Activated CD8-positive, alpha-beta memory T cell treated with anti-CD3 and anti-CD28 coated beads, Interleukin-2, amount 50 U/mL, for 1 hour (primary cell): ENCODE results near the gene MAML3.

Experiments used
- DNase-seq: peaks from one replicate; pipeline ENCODE4 v3.0.0-alpha.2; 2020; ENCODE audit errors: extremely low read depth

MAML3 gene

DNA sequence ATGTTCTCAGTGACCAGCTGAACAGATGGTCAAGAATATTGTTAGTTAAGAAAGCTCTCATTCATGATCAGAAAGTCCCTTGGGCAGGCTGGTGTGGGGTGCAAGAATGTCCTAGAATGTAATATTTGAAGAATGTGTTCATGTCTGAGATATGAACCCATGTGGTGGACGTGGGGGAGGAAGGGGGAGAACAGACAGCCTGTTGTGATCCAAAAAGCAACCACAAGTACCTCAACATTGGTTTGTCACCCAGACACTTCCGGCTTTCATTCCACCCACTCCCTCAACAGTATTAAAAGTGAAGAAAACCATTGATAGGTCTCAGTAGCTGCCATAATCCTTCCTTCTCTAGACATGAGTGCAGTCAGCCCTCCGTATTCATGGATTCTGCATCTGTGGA lies 82.2 kb downstream of the MAML3 start:
- DNase-seq = no peak

DNA sequence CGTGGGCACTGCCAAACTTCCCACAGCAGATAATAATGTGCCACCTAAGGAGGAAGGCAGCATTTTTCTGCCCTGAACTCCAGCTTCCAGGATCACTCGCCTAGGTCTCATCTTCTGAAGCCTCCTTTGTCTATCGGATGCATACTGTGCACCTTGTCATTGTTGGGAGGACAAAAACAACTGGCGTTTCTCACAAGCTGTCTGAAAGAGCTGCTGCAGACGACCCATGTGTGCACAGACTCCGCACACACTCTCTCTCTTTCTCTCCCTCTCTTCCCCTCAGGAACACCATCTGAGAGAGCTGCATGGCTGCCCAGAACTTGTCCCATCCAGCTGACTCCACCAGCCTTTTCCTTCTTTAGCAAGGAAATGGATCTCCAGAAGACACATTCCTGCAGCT lies 83.0 kb downstream of the MAML3 start:
- no peak for DNase-seq

DNA sequence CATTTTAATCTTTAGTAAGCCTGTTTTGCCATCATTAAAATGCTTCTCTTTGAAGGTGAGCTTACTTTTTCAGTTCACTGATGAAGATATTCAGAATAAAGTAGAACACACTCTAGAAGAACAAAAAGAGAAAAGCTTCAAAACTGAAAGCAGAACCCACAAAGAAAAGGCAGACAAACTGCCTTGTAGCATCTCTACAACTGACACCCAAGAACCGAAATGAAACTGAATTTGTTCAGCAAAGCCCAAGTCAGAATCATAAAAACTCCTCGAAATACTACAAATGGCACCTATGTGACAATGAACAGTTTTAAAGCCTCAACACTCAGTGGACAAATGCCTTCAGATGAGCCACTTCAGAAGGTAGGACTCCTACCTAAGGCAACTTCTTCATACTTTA lies 83.6 kb downstream of the MAML3 start:
- no peak for DNase-seq

DNA sequence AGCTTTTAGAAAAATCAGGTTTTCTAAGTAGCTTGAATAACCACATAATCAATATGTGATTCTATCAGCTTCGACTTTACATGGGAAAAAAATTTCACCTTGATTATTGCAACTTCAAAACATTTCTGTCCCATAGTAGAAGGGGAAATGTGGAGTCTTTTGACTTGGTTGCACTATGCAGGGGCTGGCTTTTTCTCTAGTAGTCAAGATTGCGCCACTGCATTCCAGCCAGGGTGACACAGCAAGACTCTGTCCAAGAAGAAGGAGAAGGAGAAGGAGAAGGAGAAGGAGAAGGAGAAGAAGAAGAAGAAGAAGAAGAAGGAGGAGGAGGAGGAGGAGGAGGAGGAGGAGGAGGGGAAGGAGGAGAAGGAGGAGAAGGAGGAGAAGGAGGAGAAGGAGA lies 84.9 kb downstream of the MAML3 start:
- DNase-seq = no peak

DNA sequence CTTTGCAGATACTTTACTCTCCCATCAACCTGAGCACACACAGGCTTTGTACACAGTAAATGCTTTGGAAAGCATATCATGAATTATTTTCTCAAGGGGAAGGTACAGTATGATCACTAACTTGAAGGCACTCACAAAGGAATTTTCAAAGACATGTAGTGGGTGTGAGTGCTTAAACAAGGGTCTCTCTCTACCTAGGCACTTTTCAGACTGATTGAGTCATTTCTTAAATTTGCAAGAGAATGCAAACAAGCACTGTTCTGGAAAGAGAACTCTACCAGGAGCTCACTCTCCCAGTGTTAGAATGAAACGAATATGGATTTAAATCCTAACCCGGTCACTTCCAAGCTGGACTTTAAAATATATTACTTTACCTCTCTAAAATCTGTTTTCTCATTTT lies 85.7 kb downstream of the MAML3 start:
- no peak for DNase-seq

DNA sequence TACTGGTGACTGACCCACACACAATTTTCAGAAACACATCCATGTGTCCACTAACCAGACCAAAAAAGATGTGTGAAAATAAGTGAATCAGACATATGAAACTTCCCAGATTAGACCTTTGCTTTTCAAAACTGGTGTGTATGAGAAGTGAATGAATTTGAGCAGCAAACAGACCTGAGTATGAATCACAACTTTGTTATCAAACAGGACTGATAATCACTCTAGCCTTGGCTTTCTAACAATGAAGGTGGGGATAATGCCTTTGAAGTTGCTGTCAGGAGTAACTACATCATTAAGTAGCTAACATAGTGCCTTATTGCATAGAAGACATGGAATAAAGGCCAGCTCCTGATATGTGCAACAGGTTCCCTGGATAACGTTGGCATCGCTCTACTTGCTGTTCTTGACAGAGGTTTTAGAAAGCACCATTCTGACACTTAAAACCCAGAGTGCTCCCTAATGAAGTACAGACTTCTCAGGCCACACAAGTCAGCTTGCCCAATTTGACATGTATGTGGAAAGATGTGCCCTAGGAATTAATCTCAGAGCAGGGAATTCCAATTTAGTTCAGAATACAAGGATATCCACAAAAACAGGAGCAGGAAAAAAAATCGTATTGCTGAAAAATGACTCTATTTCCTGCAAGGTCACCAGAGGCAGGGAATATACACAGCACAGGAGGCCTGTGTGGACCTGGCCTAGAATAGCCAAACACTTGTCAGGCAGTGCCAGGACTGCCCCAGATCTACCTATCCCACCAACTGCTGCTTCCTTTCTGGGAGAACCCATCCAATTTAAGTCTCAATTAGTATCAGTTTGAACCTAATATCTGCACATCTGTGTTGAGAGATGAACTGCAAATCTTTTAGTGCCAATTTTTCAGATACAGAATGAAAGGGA lies 87.7 kb downstream of the MAML3 start:
- no peak for DNase-seq

DNA sequence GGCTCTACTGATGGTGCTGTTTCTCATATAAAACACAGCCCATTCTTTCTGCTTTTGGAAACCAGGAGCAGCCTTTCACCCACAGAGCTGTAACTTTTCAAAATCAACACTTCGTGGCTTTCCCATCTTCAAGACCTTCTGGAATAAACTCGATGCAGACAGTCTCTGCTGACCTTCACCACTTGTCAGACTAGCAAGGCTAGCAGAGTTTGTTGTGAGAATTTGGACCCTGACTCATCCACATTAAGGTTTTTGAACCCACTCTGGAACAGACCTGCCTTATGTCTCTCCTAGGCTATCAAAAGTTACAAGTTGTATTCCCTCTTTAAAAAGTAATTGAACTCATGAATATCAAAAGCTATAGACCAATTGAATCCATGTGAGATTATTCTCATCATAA lies 88.6 kb downstream of the MAML3 start:
- DNase-seq = no peak

DNA sequence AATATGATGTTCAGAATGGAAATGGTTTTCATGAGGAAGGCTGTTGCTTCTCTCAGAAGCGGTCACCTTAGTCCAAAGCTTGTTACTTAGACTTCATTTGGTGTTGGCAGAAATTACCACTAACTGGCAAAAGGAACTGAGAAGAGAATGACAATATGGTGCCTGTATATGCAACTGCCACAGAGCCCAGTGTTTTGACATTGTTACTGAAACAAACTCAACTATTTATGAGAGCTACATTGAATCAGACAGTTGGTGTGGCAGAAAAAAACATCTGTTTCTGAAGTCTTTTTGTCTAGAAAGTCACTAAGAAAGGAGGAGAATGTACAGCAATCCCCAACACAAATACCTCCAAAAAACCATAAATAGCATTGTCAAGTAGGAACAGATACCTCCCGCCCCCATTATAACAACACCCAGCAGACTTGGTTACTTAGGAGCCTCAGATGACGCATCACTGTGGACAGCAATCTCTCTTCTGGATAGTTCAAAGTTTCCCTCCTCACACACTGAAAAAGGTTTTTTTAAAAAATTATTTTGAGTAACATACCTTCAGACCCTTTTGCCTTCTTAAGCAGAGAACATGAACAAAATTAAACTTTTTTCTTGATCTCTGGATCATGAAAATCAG lies 92.2 kb downstream of the MAML3 start:
- no peak for DNase-seq

DNA sequence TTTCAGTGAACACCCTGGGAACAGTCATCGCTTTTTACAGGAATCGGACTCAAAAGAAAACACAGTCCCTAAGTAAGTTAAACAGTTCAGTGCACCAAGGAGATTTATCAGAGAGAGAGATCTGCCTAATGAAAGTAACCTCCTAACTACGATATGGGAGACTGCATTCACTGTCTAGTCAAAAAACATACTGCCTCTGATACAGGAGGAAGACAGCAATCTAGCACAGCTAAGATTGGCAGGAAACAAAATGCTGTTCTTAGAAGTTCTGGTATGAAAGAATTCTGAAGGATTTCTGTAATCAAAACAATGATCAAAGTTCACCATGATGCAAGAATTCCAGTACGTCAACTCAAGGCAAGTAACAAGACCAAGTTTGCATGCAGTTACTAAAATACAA lies 92.8 kb downstream of the MAML3 start:
- no peak for DNase-seq

DNA sequence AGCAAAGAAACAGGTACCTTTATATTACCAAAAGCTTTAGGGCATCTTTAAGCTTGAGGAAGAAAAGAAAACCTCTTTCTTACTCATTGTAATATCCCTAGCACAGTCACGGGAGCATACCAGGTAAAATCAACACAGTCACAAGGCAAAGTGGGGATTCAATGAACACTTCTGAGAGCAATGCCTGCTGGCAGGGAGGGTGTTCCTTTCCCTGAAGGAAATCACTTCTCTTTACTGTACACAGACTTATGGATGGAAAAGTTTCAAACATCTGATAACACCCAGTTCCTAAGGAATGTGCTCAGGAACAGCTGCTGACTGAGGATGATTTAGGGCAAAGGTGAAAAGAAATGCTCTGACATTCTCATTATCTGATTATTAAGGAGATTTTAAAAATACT lies 94.8 kb downstream of the MAML3 start:
- DNase-seq = no peak

DNA sequence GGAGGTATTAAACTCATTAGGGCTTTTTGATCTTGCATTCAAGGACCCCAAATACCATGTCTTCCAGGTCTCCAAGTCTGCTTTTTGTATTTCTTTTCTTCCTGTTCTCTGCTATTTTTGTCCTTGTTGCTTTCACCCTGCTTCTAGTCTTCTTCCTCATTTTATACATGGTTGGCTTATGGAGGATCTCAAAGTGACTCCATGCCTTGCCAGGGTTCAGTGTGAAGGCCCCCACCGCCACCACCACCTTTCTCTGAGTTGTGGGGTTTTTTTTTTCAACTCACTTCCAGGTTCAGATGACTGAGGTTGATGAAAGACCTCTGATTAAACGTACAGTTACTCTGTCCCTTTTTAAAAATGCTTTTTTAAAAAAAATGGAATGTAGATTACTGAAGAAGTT lies 96.3 kb downstream of the MAML3 start:
- no peak for DNase-seq

DNA sequence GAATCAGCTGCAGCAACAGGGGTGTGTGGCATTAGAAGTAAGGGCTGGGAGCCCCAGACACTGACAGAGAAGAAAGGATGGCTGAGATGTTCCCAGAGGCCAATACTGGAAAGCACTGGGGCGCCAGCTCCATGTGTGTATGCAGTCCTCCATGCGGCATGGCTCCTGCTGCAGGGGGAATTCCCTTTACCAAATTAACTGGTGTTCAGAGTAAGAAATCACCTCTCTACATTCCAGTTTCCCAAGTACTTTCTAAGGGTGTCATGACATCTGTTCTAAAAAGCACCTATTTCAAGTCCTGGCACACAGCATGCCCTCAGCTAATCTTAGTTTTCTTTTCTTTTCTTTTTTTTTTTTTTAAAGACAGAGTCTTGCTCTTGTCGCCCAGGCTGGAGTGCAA lies 98.0 kb downstream of the MAML3 start:
- DNase-seq = no peak

DNA sequence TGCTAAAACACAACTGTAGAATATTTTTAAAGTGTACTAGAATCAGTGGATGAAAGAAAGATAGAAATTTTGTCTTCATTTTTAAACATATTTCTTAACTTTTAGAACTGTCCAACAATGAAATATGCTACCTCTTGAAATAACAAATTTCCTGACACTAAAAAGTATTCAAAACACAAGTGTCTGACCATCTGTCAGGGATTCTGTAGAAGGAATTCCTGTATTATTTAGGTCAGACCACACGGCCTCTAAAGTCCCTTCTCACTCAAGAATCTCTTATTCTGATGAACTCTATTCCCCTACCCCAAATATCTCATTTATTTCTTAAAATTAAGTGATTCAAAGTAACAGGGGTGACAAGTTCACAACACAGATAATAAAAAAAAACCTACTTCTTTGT lies 99.1 kb downstream of the MAML3 start:
- no peak for DNase-seq

DNA sequence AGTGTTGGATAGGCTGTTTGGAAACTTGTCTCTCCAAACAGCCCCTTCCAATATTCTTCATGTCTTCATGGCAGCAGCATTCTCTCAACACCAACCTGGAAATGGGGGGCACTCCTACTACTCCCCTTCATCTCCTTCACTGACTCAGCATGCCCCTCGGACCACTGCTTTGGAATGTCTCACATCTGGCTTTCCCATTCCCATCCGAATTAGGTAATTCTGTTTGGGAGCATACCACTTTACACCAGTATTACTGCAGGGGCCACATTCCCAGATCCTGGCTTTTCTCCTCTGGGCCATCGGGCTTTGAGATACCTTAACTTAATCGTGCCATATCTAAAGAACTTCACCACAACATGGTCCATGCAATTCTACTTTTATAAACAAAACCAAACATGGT lies 100.8 kb downstream of the MAML3 start:
- DNase-seq = no peak

DNA sequence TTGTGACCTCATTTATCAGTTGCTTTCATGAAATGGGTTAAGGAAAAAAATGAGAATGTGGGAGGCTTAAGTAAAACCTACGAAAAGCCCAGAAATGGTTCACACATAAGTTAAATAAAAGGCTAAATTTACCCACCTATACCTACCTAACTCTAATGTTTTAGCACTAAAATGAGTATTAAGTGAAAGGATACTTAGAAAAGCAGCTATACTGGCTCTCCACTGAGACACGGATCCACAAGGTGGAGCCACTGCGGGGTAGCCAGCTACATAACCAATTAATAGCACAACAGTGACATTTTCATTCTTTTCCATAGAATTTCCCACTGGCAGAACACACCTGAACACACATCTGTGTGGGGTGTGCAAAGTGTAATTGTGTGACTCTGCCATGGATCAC lies 101.9 kb downstream of the MAML3 start:
- no peak for DNase-seq

DNA sequence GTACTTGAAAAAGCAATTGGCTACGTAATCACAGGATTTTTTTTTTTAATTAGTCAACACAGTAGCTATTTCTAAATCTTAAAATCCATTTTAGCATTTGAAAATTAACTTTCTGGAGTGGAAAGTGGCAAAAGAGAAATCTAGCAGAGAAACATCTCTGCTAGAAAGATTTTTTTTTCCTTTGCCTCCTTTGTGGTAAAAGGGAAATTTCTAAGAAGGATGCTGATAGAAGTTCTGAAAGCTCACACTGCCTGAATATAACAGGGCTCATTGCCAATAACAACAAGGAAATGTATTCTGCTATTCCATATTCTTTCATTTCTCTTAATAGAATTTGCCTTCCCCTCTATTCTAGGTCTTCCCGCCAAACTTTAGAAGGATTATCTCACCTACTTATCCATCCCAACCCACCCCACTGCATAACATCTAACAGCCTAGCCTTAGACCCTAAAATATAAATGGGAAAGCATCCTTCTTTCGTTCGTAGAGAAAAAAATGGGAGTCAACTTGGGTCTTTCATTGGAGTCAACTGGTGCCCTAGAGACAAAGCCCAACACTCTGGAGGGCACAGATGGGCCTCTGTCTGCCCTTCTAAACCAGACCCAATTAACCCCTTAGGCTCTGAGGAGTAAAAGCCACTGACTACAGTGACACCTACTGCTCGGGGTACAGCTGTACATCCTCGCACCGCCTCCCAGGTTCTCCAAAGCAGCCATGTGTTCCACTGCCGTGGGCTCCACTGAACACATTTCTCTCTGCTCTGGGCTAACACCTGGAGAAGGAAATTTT lies 103.9 kb downstream of the MAML3 start:
- no peak for DNase-seq

DNA sequence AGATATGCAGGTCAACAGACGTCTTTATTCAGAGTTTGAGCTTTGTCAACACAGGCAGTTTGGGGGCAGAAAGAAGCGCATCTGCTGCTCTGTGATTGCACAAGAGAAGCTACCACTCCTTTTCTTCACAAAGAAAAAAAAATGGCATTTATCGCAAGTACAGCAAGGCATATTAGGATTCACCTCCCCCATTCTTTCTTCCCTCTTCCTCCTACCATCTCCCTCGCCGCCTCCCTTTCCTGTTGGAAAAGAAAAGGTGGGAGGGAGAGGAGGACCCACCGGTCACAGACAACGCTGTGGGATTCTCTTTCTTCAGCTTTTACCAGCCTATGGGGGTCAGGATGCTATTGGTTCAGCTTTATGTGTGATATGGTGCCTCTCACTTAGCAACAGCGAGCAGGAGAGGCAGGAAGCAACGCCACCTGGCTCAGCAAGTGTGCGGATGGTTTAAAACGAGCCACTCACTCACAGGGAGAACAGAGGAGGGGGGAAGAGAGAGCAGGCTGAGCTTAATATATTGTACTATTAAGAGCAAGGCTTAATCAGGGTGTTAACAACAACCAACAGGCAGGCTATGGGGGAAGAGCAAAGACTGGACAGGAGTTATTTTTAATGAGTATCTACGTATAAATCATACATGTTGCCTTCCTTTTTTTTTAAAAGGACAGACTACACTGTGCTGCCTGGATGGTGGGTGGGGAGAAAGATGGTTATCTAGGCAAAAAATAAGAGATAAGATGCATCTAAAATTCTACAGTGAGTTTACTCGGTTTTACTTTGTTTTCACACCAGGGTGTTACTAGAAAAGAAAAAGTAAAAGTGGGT lies 104.7 kb downstream of the MAML3 start:
- no peak for DNase-seq

DNA sequence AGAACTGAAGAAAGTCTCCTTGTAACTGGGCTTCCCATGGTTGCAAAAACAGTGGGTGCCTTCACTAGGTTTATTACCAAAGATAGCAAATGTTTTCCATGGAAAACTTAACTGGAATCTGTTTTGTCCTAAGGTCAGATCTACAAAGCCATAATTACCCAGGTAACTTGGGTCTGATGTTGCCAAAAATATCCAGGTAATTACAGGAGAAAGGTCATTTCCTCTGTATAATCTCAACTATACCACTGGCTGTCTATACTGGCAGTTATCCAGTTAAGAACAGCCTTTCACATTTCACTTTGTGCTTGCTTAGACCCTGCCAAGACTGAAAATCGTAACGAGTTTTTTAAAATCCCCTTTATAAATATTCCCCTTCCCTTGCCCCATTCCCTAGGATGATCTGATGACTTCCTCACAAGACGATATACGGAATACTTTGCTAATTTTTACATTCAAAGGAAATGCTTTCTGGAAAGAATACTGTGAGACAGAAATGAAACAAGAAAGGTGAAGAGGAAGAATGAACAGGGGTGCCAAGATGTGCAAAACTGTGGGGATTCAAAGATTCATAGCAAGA lies 105.5 kb downstream of the MAML3 start:
- DNase-seq = no peak

DNA sequence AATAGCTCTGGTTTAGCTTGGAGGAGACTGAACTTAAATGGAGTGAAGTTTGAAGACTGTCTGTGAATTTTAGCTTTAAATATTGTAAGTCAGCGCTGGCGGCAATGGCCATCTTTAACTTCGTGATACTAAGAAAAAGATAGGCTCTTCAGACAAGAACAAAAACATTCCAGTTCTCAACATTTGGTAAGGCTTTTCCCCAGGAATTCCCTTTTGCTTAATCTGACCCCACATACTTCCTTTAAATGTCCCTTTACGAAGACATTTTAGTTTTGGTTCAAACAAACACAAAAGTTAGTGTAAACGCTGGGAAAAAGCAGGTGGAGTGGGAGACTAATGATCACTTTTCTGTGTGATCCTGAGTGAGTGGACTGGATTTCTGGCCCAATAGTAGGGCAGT lies 106.2 kb downstream of the MAML3 start:
- no peak for DNase-seq

DNA sequence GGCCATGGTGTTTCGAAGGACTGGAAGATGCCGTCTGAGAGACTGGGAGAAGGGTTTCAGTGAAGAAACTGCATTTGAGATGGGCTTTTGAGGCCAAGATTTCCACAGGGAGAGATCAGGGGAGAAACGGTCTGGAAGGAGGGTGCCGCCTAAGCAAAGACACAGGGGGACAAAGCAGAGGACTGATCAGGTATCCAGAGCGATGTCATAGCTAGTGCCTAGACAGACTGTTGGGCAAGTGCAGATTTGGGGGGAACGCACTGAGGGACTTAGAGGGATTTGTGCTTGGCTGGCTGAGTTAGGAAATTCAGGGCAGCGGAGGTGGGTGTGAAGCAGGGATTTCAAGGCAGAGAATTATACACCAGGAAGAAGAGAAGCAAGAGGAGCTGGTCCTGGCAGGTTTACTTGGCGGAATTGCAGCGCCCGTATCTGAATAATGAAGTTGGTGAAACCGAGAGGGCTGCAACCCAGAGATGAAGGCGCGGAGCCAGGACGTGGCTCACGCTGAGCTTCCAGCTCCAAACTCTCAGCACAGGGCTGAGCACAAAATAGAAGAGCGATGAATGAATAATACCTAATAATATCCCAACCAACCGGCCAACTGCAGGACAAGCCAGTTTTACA lies 106.9 kb downstream of the MAML3 start:
- no peak for DNase-seq

DNA sequence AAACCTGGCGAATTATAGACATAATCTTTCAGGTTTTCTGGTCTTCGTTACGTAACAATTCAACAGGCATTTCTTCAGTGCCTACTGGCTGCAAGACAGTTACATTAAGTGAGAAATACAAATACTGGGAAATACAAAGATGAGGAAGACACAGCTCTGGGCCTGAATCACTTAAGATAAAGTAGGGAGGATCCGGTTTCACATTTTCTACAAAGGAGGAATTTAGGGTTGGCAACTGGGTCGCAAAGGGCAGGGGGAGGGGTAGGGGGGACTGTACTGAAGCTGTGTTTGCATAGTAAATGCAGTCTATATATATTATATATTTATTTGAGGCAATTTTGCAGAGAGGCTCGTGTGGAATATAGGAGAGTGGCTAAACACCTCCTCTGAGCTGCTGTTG lies 107.4 kb downstream of the MAML3 start:
- no peak for DNase-seq
